Measurements from ENCODE around the gene RHOT2.
A peak's percentile ranks its signal among the peaks of the same experiment; 100 is the strongest.

The RHOT2 gene

DNA sequence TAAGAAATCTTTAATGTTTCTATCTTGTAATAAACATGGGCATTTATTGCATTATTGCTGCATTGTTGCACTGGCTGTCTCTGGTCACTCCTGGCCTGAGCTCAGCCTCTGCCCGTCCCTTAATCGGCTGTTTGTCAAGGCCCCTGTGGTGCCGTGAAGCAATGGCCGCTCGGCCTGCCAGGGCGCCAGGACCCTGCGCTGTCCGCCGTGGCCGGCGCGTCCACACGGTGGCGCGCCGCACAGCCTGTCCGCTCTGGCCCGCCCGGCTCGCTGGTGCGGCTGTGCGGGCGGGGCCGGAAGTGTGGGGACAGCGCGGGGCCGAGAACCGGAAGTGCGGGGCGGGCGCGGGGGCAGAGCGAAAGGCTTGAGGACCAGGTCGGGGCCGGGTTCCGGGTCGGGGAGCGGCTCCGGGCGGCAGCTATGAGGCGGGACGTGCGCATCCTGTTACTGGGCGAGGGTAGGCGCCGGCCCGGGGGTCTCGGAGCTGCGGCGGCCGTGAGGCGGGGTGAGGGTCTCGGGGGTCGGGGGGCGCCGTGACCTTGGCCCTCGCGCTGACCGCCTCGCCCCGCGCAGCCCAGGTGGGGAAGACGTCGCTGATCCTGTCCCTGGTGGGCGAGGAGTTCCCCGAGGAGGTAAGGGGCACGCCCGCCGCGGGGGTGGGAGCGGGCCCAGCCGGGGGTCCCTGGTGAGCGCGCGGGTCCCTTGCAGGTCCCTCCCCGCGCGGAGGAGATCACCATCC, at the start of gene RHOT2:
Gene RHOT2, plus strand, starts transcription at position 353 of the 739 bp plus-strand sequence. Its CDS starts 68 bp downstream, at position 421.
- peak; percentile 92 for DNase-seq

- DNase-seq = no peak
Observed at GRCh38 chr16:619476-620100, 48.3 kb upstream of the RHOT2 start.

DNA sequence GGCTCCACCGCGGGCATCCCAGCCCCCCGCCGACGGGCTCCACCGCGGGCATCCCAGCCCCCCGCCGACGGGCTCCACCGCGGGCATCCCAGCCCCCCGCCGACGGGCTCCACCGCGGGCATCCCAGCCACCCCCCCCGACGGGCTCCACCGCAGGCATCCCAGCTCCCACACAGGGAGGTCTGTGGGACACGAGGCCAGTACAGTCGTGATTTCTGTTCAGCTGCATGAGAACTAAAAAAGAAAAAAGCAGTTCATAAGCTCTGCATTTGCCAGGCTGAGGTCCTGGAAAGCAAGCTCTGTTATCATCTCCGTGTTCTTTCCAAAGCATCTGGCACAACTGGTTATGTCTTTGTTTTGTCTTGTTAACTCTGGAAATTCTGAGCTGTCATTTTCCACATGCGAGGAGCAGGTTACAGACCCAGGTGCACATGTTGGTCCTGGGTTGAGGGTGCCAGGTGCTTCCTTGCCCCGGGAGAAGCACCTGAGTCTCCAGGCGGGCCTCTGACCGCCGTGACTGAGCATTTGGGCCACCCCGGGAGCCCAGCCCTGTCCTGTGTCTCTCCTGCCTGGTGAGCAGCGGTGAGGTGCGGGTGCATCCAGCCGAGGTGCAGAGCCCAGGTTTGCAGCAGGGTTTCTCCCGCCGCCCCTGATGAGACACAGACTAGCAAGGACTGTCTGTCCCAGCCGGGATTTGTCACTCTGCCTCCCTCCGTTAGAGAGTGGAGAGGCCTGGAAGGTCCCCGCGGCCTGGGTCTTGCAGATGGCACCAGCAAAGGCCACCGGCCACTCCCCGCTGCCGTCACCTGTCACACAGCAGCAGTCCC, 47.0 kb upstream of the RHOT2 start:
- DNase-seq = no peak

- no peak for DNase-seq
Observed at GRCh38 chr16:621526-622105, 46.3 kb upstream of the RHOT2 start.

DNA sequence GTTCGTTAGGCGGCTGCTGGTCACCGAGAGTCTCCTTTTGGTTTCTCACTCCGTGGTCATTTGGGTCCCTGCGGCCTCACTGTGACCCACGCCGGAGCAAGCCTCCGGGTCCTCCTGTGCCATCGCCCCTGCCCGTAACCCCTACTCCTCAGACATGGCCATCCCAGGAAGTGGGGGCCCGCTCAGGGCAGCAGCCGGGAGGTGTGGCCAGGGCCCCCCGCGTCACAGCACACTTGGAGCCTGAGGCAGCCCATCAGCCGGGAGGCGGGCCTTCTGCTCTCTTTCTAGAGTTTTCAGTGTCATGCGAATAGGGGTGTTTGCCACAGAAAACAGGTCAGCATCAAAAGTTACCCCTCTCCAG, 45.0 kb upstream of the RHOT2 start:
- DNase-seq = no peak

- no peak for DNase-seq
Observed at GRCh38 chr16:624526-625070, 43.3 kb upstream of the RHOT2 start.

DNA sequence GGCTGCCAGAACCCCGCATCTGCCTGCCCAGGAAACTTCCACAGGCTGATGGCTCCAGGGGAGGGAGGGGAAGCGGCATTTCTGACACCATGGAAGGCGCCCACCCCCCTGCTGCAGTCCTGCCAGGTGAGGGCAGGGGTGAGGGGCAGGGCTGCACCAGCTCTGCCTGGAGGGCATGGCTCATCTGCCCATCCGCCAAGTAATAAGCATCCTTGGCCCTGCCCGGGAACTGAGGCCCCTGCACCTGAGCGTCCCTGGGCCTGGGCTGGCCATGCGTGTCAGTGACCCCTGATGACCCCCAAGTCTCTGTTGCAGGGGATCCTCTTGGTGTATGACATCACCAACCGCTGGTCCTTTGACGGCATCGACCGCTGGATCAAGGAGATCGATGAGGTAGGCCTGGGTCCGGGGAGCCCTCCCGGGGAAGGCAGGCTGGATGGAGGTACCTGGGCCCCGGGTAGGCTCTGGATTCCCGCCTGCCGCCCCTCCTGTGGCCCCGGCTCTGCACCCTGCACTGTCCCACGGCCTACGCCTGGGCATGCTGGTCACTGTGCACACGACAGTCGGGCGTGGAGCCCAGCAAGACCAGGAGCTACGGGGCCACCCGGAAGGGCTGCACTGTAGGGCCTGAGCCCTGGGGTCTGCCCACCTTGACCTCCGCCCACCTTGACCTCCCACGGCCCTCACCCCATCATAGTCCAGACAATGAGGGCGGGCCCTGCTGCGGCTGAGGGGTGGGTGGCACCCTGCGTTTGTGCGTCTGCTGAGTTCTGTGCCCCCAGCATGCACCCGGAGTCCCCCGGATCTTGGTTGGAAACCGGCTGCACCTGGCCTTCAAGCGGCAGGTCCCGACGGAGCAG, 42.6 kb upstream of the RHOT2 start:
- no peak for DNase-seq

DNA sequence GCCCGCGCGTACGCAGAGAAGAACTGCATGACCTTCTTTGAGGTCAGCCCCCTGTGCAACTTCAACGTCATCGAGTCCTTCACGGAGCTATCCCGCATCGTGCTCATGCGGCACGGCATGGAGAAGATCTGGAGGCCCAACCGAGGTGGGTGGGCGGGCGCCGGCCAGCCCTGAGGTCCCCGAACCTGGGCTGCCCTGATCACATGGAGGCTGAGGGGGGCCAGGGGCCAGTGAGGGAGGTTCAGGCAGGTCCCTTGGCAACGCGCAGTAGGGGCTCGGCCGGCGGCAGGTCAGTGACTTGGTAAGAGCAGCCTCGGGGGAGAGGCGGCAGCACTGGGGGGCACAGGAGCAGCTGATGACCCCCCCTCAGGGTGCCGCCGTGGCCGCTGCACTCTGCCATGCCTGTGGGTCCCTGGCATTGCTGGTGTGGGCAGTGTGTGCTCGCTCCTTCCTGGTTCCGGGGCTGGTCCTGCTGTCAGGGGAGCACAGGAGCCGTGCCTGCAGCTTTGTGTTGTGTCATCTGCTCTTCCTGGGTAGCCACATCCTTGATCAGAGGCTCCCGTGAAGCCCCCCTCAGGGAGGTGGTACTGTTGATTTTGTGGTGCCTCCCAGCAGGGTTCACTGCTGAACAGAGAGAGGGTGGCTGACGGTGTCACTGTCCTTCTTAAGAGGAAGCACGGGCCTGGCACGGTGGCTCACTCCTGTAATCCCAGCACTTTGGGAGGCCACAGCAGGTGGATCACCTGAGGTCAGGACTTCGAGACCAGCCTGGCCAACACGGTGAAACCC, 41.8 kb upstream of the RHOT2 start:
- DNase-seq = no peak

DNA sequence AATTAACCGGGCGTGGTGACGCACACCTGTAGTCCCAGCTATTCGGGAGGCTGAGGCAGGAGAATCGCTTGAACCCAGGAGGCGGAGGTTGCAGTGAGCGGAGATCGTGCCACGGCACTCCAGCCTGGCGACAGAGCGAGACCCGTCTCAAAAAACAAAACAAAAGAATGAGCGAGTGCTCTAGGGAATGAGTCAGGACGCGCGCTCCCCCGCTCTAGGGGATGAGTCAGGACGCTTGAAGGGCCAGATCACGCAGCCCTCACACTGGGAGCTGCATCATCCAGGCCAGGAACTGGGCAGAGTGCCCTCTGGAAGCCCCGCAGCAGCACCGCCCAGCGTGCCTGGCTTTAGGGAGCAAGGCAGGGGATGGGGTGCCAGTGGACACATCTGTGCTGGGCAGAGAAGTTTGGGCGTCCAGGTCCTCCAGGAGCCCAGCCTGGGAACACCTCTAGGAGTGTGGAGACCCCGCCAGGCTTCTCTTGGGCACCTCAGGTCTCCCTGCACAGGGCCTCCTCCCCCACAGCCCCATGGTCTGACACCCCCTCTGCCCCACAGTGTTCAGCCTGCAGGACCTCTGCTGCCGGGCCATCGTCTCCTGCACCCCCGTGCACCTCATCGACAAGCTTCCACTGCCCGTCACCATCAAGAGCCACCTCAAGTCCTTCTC, 41.0 kb upstream of the RHOT2 start:
- DNase-seq = no peak

DNA sequence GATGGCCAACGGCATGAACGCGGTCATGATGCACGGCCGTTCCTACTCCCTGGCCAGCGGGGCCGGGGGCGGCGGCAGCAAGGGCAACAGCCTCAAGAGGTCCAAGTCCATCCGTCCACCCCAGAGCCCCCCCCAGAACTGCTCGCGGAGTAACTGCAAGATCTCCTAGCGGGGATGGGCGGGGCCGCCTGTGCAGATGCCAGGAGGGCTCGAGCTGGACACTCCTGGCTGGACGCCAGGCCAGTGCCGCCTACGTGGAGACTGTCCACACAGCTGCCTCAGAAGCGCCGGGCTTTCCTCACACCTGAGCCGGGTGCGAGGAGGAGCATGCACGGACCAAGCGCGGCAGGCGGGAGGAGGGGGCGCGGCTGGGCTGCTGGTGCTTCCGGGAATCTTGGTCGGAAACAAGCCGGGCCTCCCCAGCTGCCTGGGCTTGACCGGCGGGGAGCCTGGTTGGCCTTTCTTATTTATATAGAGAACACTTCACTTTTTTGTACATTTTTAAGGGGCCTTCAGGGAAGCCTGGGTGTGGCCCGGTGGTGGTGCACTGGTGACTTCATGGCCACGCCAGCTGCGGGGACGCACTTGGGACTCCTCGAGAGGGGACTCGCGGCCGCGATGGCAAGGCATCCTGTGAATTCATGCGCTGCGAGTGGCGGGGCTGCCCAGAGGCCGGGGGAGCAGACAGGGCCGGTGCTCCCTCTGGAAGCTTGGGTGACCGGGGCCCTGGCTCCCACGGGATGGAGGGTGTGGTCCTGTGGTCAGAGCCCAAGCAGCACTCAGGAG, 40.3 kb upstream of the RHOT2 start:
- no peak for DNase-seq

DNA sequence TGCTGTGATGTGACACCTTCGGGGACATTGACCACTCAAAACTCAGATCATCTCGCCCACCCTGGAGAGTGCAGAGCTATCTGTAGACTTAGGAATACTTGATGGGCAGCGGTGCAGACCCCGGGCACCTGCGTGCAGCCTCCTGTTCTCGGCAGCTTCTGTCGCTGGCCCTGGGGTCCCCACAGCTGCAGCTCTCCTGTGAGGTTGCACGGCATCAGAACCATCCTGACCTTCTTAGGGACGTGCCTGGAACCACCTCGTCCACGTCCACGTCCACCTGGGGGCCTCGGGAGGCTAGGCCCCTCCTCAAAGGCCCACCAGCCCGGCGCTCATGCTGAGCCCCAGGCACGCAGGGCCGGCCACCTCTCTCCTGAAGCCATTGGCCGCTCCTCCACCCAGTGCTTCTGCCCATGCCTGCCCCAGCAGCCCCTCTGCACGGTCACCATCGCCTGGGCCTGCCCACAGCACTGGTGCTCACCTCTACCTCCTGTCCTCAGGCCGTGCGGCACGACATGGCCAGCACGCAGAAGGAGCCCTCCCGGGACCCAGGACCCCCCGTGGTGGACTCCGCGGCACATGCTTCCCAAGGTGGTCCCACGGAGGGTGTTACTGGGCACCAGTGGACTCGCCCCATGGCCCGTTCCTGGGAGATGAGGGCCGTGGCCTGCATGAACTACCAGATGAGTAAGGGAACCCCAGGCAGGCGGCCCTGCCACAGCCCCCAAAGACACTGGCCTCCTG, 39.4 kb upstream of the RHOT2 start:
- DNase-seq = no peak

- DNase-seq = no peak
Observed at GRCh38 chr16:629185-629832, 38.6 kb upstream of the RHOT2 start.

- no peak for DNase-seq
Observed at GRCh38 chr16:629833-630248, 38.1 kb upstream of the RHOT2 start.

- DNase-seq = no peak
Observed at GRCh38 chr16:630249-630814, 37.6 kb upstream of the RHOT2 start.

- DNase-seq = no peak
Observed at GRCh38 chr16:630815-631405, 37.0 kb upstream of the RHOT2 start, which contains the start of gene WFIKKN1. Gene WFIKKN1 (plus strand): TSS chr16:630985. CDS start chr16:631254, 269 bp downstream.

GRCh38 chr16:631808-632358, 36.0 kb upstream of the RHOT2 start:
- DNase-seq = no peak

Data from stimulated activated naive CD4-positive, alpha-beta T cell treated with Interleukin-2 at 50 U/mL for 16 hours (primary cell).